Suprapubic skin (tissue), 4 donors: ENCODE data around the gene HS6ST1.

Experiments
- CTCF ChIP-seq, 2 donors: fragments of 200-600 bp in 1 of 2; fragments of 450-650 bp in 1 of 2; sonication (generic) in 1 of 2; IDR thresholded peaks; one replicate each; pipeline ENCODE4 v1.5.1; 2016 to 2019; ENCODE audit warnings: antibody characterized with exemption in 2 of 2, mild to moderate bottlenecking in 1 of 2, moderate library complexity in 1 of 2
- EP300 ChIP-seq: sonication (generic); formaldehyde crosslinking; IDR thresholded peaks from one replicate; pipeline ENCODE4 v1.6.1; 2017; ENCODE audit warnings: antibody characterized with exemption
- POLR2A ChIP-seq, 2 donors: fragments of 450-650 bp; IDR thresholded peaks; one replicate each; pipeline ENCODE4 v1.6.1; 2017; ENCODE audit warnings: antibody characterized with exemption in 2 of 2, mild to moderate bottlenecking in 2 of 2, moderate library complexity in 2 of 2
- POLR2AphosphoS5 ChIP-seq, 3 donors: sonication (generic); formaldehyde crosslinking; IDR thresholded peaks; one replicate each; pipeline ENCODE4 v1.6.1; 2017; ENCODE audit warnings: antibody characterized with exemption in 3 of 3

GRCh38 chr2:128298286-128298685, 20.4 kb downstream of the HS6ST1 start:
- no peak for TF ChIP-seq POLR2A (IDR thresholded peaks at IDR 0.05)
- no peak for TF ChIP-seq POLR2AphosphoS5 (IDR thresholded peaks at IDR 0.05)
- TF ChIP-seq CTCF (IDR thresholded peaks at IDR 0.05): no peak
- no peak for TF ChIP-seq EP300
